Femur (tissue), 1 donor: ENCODE results near the gene ZNF710.
"Not testable (repeated sequence)": the region's sequence is repeated elsewhere in the genome, so short reads cannot be mapped to it uniquely, and the experiment has no call there.

Experiments
- DNase-seq: peaks from one replicate; pipeline ENCODE4 v3.0.0-alpha.2; 2017

ZNF710 gene

GRCh38 chr15:90109163-90109751 lies 108.1 kb downstream of the ZNF710 start:
- DNase-seq: not testable (repeated sequence)

GRCh38 chr15:90113166-90113565 lies 112.0 kb downstream of the ZNF710 start:
- no peak for DNase-seq

GRCh38 chr15:90114451-90114901 lies 113.4 kb downstream of the ZNF710 start:
- no peak for DNase-seq

GRCh38 chr15:90115783-90116182 lies 114.7 kb downstream of the ZNF710 start:
- no peak for DNase-seq

GRCh38 chr15:90119367-90119766 lies 118.2 kb downstream of the ZNF710 start:
- no peak for DNase-seq

GRCh38 chr15:90121086-90121485 lies 120.0 kb downstream of the ZNF710 start:
- no peak for DNase-seq

GRCh38 chr15:90124507-90124906 lies 123.4 kb downstream of the ZNF710 start:
- no peak for DNase-seq

- DNase-seq: no peak
These were observed 124.9 kb downstream of the ZNF710 start for GRCh38 chr15:90126022-90126421.

GRCh38 chr15:90126596-90127435 lies 125.7 kb downstream of the ZNF710 start:
- no peak for DNase-seq

GRCh38 chr15:90130291-90130690 lies 129.2 kb downstream of the ZNF710 start:
- DNase-seq: no peak
